IMR-90 (cell line): ENCODE results near the gene CTNND2. TPM values are rescaled to one million over a fixed set of nuclear protein-coding genes. Genes with fewer than 3 reads are reported as not detected.

ENCODE experiments used
- ATAC-seq: fragments of 200-7000 bp; cut with Tn5 transposase; 2 replicates; pipeline ENCODE4 v1.9.1; 2020; ENCODE audit warnings: low read depth, mild to moderate bottlenecking, moderate library complexity
- BruUV-seq: library from RNA; stranded (reverse); fragments of 400-500 nt; replicated peaks from 2 replicates; lab custom pipeline; 2021; lab: Mats Ljungman, UMichigan
- CTCF ChIA-PET: fragments of 300-600 bp; formaldehyde crosslinking; extraction: SDS; loops from one replicate; lab custom pipeline; 2021; ENCODE audit warnings: antibody characterized with exemption; lab: Yijun Ruan, JAX
- POLR2A ChIA-PET: fragments of 300-600 bp; sonication (Branson Sonifier 250); formaldehyde crosslinking; loops from one replicate; lab custom pipeline; 2022; ENCODE audit warnings: antibody characterized with exemption; ENCODE audit not compliant: unreplicated experiment; lab: Charles Lee
- DNase-seq: peaks from one replicate; pipeline ENCODE4 v3.0.0; 2013
- H2AFZ ChIP-seq: replicated peaks from 2 replicates; pipeline ENCODE3; 2013; ENCODE audit warnings: low read length, mild to moderate bottlenecking; ENCODE audit not compliant: poor library complexity
- H2AK5ac ChIP-seq: 2 replicates; pipeline ENCODE4 v1.6.1; 2013; ENCODE audit warnings: low read depth, low read length, inconsistent platforms
- H2AK9ac ChIP-seq: replicated peaks from 2 replicates; pipeline ENCODE3; 2013; ENCODE audit warnings: mild to moderate bottlenecking, low read depth, low read length, moderate library complexity; ENCODE audit not compliant: poor library complexity
- H2BK120ac ChIP-seq: 2 replicates; pipeline ENCODE4 v1.6.1; 2013; ENCODE audit warnings: low read depth, low read length, inconsistent platforms
- H2BK15ac ChIP-seq: 3 replicates; pipeline ENCODE4 v1.6.1; 2013; ENCODE audit warnings: low read depth, low read length, inconsistent platforms
- H2BK20ac ChIP-seq: 2 replicates; pipeline ENCODE4 v1.6.1; 2013; ENCODE audit warnings: low read depth, mild to moderate bottlenecking, inconsistent platforms, low read length, moderate library complexity
- H2BK5ac ChIP-seq: 2 replicates; pipeline ENCODE4 v1.6.1; 2013; ENCODE audit warnings: mild to moderate bottlenecking, low read depth, low read length, inconsistent platforms; ENCODE audit not compliant: poor library complexity, severe bottlenecking
- H3K14ac ChIP-seq: replicated peaks from 2 replicates; pipeline ENCODE4 v1.6.1; 2013; ENCODE audit warnings: low read depth, low read length, inconsistent platforms
- H3K18ac ChIP-seq: 2 replicates; pipeline ENCODE4 v1.6.1; 2013; ENCODE audit warnings: low read depth, low read length, control low read depth
- H3K23ac ChIP-seq: 2 replicates; pipeline ENCODE4 v1.6.1; 2013; ENCODE audit warnings: low read depth, low read length, inconsistent platforms
- H3K27ac ChIP-seq: 2 replicates; pipeline ENCODE4 v1.5.1; 2013; ENCODE audit warnings: mild to moderate bottlenecking, control low read depth, low read length; ENCODE audit not compliant: insufficient read depth
- H3K27me3 ChIP-seq: 2 replicates; pipeline ENCODE4 v1.6.1; 2013; ENCODE audit warnings: low read length; ENCODE audit not compliant: control insufficient read depth, insufficient read depth
- H3K36me3 ChIP-seq: 2 replicates; pipeline ENCODE4 v1.6.1; 2013; ENCODE audit warnings: low read length, mixed read lengths; ENCODE audit not compliant: control insufficient read depth, insufficient read depth
- H3K4ac ChIP-seq: 2 replicates; pipeline ENCODE4 v1.6.1; 2013; ENCODE audit warnings: low read depth, low read length, inconsistent platforms
- H3K4me1 ChIP-seq: 2 replicates; pipeline ENCODE4 v1.6.1; 2013; ENCODE audit warnings: low read length, mixed read lengths; ENCODE audit not compliant: control insufficient read depth, insufficient read depth
- H3K4me2 ChIP-seq: 2 replicates; pipeline ENCODE4 v1.6.1; 2013; ENCODE audit warnings: low read depth, mild to moderate bottlenecking, control low read depth, low read length, moderate library complexity
- H3K4me3 ChIP-seq: 2 replicates; pipeline ENCODE4 v1.5.1; 2013; ENCODE audit warnings: low read depth, mild to moderate bottlenecking, control low read depth, low read length, moderate library complexity; ENCODE audit not compliant: insufficient read depth
- H3K56ac ChIP-seq: 2 replicates; pipeline ENCODE4 v1.6.1; 2013; ENCODE audit warnings: low read length, inconsistent platforms; ENCODE audit not compliant: insufficient read depth; ENCODE audit errors: extremely low read depth
- H3K79me1 ChIP-seq, 2 experiments: 2 replicates each; pipeline ENCODE4 v1.6.1; 2013; ENCODE audit warnings: low read length in 2 of 2, inconsistent platforms in 1 of 2, low read depth in 1 of 2
- H3K9ac ChIP-seq: 2 replicates; pipeline ENCODE4 v1.6.1; 2013; ENCODE audit warnings: low read depth, low read length, control low read depth
- H3K9me1 ChIP-seq: 2 replicates; pipeline ENCODE4 v1.6.1; 2013; ENCODE audit warnings: low read length, inconsistent platforms; ENCODE audit not compliant: insufficient read depth
- H3K9me3 ChIP-seq: 2 replicates; pipeline ENCODE4 v1.6.1; 2013; ENCODE audit warnings: low read length; ENCODE audit not compliant: control insufficient read depth, insufficient read depth
- H4K20me1 ChIP-seq: 2 replicates; pipeline ENCODE4 v1.6.1; 2013; ENCODE audit warnings: low read length, inconsistent platforms; ENCODE audit not compliant: insufficient read depth
- H4K5ac ChIP-seq: 2 replicates; pipeline ENCODE4 v1.6.1; 2013; ENCODE audit warnings: mild to moderate bottlenecking, low read depth, low read length, control low read depth
- H4K8ac ChIP-seq, 2 experiments: 2 replicates each; pipeline ENCODE4 v1.6.1; 2013; ENCODE audit warnings: low read depth in 2 of 2, low read length in 2 of 2, control low read depth in 1 of 2, inconsistent platforms in 1 of 2
- H4K91ac ChIP-seq: 2 replicates; pipeline ENCODE4 v1.6.1; 2013; ENCODE audit warnings: low read depth, low read length, inconsistent platforms; ENCODE audit not compliant: insufficient read depth
- CTCF ChIP-seq: conservative IDR thresholded peaks from 2 replicates; pipeline ENCODE4 v1.5.1; 2012; ENCODE audit warnings: mild to moderate bottlenecking, low read depth, low read length, improper control_type of control experiment
- NFE2L2 ChIP-seq: fragments of 150-350 bp; IDR thresholded peaks from 2 replicates; pipeline ENCODE4 v1.6.1; 2016; ENCODE audit warnings: low read depth, mild to moderate bottlenecking, low read length
- POLR2A ChIP-seq: IDR thresholded peaks from 2 replicates; pipeline ENCODE4 v1.6.1; 2012; ENCODE audit warnings: mild to moderate bottlenecking, low read depth, low read length
- RAD21 ChIP-seq: IDR thresholded peaks from 2 replicates; pipeline ENCODE4 v1.6.1; 2012; ENCODE audit warnings: low read length, improper control_type of control experiment
- SMC3 ChIP-seq: fragments of 150-350 bp; IDR thresholded peaks from 2 replicates; pipeline ENCODE4 v1.6.1; 2016; ENCODE audit warnings: low read depth, mild to moderate bottlenecking, antibody characterized with exemption, low read length, moderate library complexity
- USF2 ChIP-seq: fragments of 150-350 bp; IDR thresholded peaks from 2 replicates; pipeline ENCODE4 v1.6.1; 2017; ENCODE audit warnings: mild to moderate bottlenecking, antibody characterized with exemption, low read length, low read depth
- WGBS, 2 experiments: methylation state at CpG; one replicate each; pipeline versions ENCODE4 v1.1.5 to v1.1.7; 2013; ENCODE audit warnings: missing lambda C conversion rate in 2 of 2; ENCODE audit not compliant: insufficient read length in 1 of 2; ENCODE audit errors: extremely low coverage in 2 of 2; 5-methylcytosine and 5-hydroxymethylcytosine counted together
- dilution Hi-C: fragments of 300-500 bp; cut with HindIII; formaldehyde crosslinking; loops from one replicate; pipeline ENCODE4 v1.14.3; 2018; ENCODE audit warnings: low sequenced_read_pairs; ENCODE audit not compliant: unreplicated experiment
- in situ Hi-C: fragments of 300-500 bp; cut with MboI; formaldehyde crosslinking; loops from 3 replicates; pipeline ENCODE4 v1.14.3; 2019; ENCODE audit warnings: low sequenced_read_pairs, inconsistent platforms, mixed read lengths
- intact Hi-C: fragments of 100-400 bp; cut with micrococcal nuclease; formaldehyde crosslinking; loops from 2 replicates; pipeline ENCODE4 v1.10.0; 2022
- polyA plus RNA-seq, 3 experiments: library from polyadenylated mRNA; depleted of rRNA; stranded (reverse); fragments of >200 nt; gene quantifications; 2 replicates each; pipeline ENCODE4 v1.2.3, GENCODE V29; 2012; ENCODE audit warnings: low replicate concordance in 1 of 3
- total RNA-seq: library from RNA; depleted of rRNA; stranded (reverse); fragments of >200 nt; gene quantifications from 2 replicates; pipeline ENCODE4 v1.2.3, GENCODE V29; 2012

Gene CTNND2
- total and polyA plus RNA-seq, 2 of the 4 experiments (the other 2 are of a cell fraction), result not detected

GRCh38 chr5:11496137-11496719, 408.0 kb downstream of the CTNND2 start:
- POLR2A ChIA-PET, result no interaction called here
- Histone ChIP-seq H2AK5ac (no peak overlapping the region), H2AK9ac (no peak overlapping the region), H3K56ac (no peak overlapping the region), H3K14ac (no peak overlapping the region), H4K91ac (no peak overlapping the region), H4K8ac (no peak overlapping the region), H3K79me1 (no peaks in the 10 kb centered on the region), H2BK20ac (no peak overlapping the region), H3K27ac (no peak overlapping the region), H2BK15ac (no peak overlapping the region), H3K4me2 (no peak overlapping the region), H3K4ac (no peak overlapping the region), H3K4me3 (no peak overlapping the region), H3K9me3 (peaks cover 3% of the 10 kb centered on the region; the same call in 1 of the 2 replicates), H3K23ac (no peak overlapping the region), H3K36me3 (no peaks in the 10 kb centered on the region), H2BK120ac (no peak overlapping the region), H4K20me1 (no peaks in the 10 kb centered on the region), H3K18ac (no peak overlapping the region), H3K4me1 (no peaks in the 10 kb centered on the region), H4K5ac (no peak overlapping the region), H3K27me3 (no peaks in the 10 kb centered on the region), H3K9me1 (no peaks in the 10 kb centered on the region), H2BK5ac (no peak overlapping the region), H3K9ac (no peak overlapping the region), H2AFZ (no peak overlapping the region)
- no peak for ATAC-seq
- no TSS peak for BruUV-seq
- CTCF ChIA-PET, result no interaction called here
- no peak for DNase-seq
- dilution Hi-C loops (no loop called here), intact Hi-C loops (loop anchor here (10.0 kb wide), 1 partner anchor 1041 kb away; no protein-coding TSS in a partner anchor), in situ Hi-C loops (no loop called here)
- no CpG with 5 or more reads among the region's 1 CpG for WGBS, 2 experiments
- no peak for TF ChIP-seq RAD21
- no peak for TF ChIP-seq SMC3
- TF ChIP-seq POLR2A, result no peak
- TF ChIP-seq NFE2L2, result no peak
- no peak for TF ChIP-seq CTCF
- TF ChIP-seq USF2, result no peak
